ENCODE measurements around the gene CACNA2D3. TPM values are rescaled to one million over a fixed set of nuclear protein-coding genes. Genes with fewer than 3 reads are reported as not detected.

CACNA2D3 gene
- polyA plus RNA-seq, 3 donors = 8.3 to 21.5 (median 10.4) TPM

- Histone ChIP-seq H4K20me1 (ENCODE audit: insufficient read depth, low read length) (no peaks in the 10 kb centered on the region), H3K27ac (ENCODE audit: low read depth in 1 of 2, low read length in 2 of 2) (no peak overlapping the region), H3K4me3 (replicated peaks in 1 of 3; ENCODE audit: low read depth in 2 of 3, low read length in 3 of 3) (no peak overlapping the region), H3K36me3 (replicated peaks in 1 of 2; ENCODE audit: control insufficient read depth in 1 of 2, insufficient read depth in 2 of 2, low read length in 2 of 2) (no peaks in the 10 kb centered on the region), H3K9me3 (replicated peaks in 1 of 2; ENCODE audit: control insufficient read depth in 1 of 2, insufficient read depth in 1 of 2, low read length in 2 of 2) (peaks cover 4 to 6% of the 10 kb centered on the region in 2 donors), H3K4me2 (replicated peaks; ENCODE audit: extremely low read depth, low read length, poor library complexity, severe bottlenecking) (no peak overlapping the region), H3K27me3 (ENCODE audit: control insufficient read depth in 2 of 2, insufficient read depth in 2 of 2, low read length in 2 of 2) (no peaks in the 10 kb centered on the region), H3K79me2 (ENCODE audit: insufficient read depth, low read length) (no peaks in the 10 kb centered on the region), H3K9ac (ENCODE audit: insufficient read depth, low read length, poor library complexity, severe bottlenecking) (no peak overlapping the region), H2AFZ (ENCODE audit: insufficient read depth, low read depth, low read length, poor library complexity, severe bottlenecking) (no peak overlapping the region), H3K4me1 (ENCODE audit: control insufficient read depth in 1 of 2, insufficient read depth in 2 of 2, low read length in 2 of 2) (no peaks in the 10 kb centered on the region)
- TF ChIP-seq CTCF (IDR thresholded peaks at IDR 0.05) = no peak
- intact Hi-C loops (cut with micrococcal nuclease) = no loop called here
- Mint-ChIP-seq H3K27me3 (ENCODE audit: low read depth in 3 of 3) (peaks cover 0 to 1% (median 0%) of the 10 kb centered on the region in 3 donors), H3K36me3 (no peaks in the 10 kb centered on the region), H3K27ac (no peak overlapping the region), H3K4me1 (no peaks in the 10 kb centered on the region), H3K4me3 (no peak overlapping the region), H3K9me3 (peaks cover 0 to 8% (median 2%) of the 10 kb centered on the region in 7 donors)
- WGBS (ENCODE audit: insufficient coverage) = 100% methylated on average over 1 of the region's 3 CpGs
- no peak for DNase-seq
Measured at GRCh38 chr3:54706738-54707137, 584.4 kb downstream of the CACNA2D3 start.

GRCh38 chr3:54709785-54710184, 587.4 kb downstream of the CACNA2D3 start:
- peaks cover 4 to 6% of the 10 kb centered on the region in 2 donors for H3K9me3 ChIP-seq (replicated peaks in 1 of 2; ENCODE audit: control insufficient read depth in 1 of 2, insufficient read depth in 1 of 2, low read length in 2 of 2)
- no peak overlapping the region for H3K27ac Mint-ChIP-seq
- H3K79me2 ChIP-seq (ENCODE audit: insufficient read depth, low read length) = no peaks in the 10 kb centered on the region
- no peaks in the 10 kb centered on the region for H3K36me3 ChIP-seq (replicated peaks in 1 of 2; ENCODE audit: control insufficient read depth in 1 of 2, insufficient read depth in 2 of 2, low read length in 2 of 2)
- H4K20me1 ChIP-seq (ENCODE audit: insufficient read depth, low read length) = no peaks in the 10 kb centered on the region
- H3K4me3 ChIP-seq (replicated peaks in 1 of 3; ENCODE audit: low read depth in 2 of 3, low read length in 3 of 3) = no peak overlapping the region
- no peak for TF ChIP-seq CTCF (IDR thresholded peaks at IDR 0.05)
- H3K4me1 Mint-ChIP-seq = no peaks in the 10 kb centered on the region
- H3K4me1 ChIP-seq (ENCODE audit: control insufficient read depth in 1 of 2, insufficient read depth in 2 of 2, low read length in 2 of 2) = no peaks in the 10 kb centered on the region
- H3K36me3 Mint-ChIP-seq = no peaks in the 10 kb centered on the region
- intact Hi-C loops (cut with micrococcal nuclease) = no loop called here
- no peak overlapping the region for H3K9ac ChIP-seq (ENCODE audit: insufficient read depth, low read length, poor library complexity, severe bottlenecking)
- H3K27me3 ChIP-seq (ENCODE audit: control insufficient read depth in 2 of 2, insufficient read depth in 2 of 2, low read length in 2 of 2) = no peaks in the 10 kb centered on the region
- peaks cover 0 to 12% (median 5%) of the 10 kb centered on the region in 7 donors for H3K9me3 Mint-ChIP-seq
- no peak overlapping the region for H3K4me3 Mint-ChIP-seq
- no CpG with 5 or more reads among the region's 3 CpGs for WGBS (ENCODE audit: insufficient coverage)
- no peak overlapping the region for H3K27ac ChIP-seq (ENCODE audit: low read depth in 1 of 2, low read length in 2 of 2)
- no peak overlapping the region for H3K4me2 ChIP-seq (replicated peaks; ENCODE audit: extremely low read depth, low read length, poor library complexity, severe bottlenecking)
- H3K27me3 Mint-ChIP-seq (ENCODE audit: low read depth in 3 of 3) = no peaks in the 10 kb centered on the region
- DNase-seq = no peak
- H2AFZ ChIP-seq (ENCODE audit: insufficient read depth, low read depth, low read length, poor library complexity, severe bottlenecking) = no peak overlapping the region

All from CD14-positive monocyte (primary cell).